Thoracic aorta (tissue), 2 donors: Measurements from ENCODE around the gene CHRND. TPM values are rescaled to one million over a fixed set of nuclear protein-coding genes. Genes with fewer than 3 reads are reported as not detected.

Experiments used
- ATAC-seq: fragments of 150-250 bp; one replicate; pipeline ENCODE4 v1.8.0; 2017; ENCODE audit warnings: low read depth; ENCODE audit not compliant: insufficient number of reproducible peaks, low FRiP score
- DNase-seq: peaks from one replicate; pipeline ENCODE4 v3.0.0-alpha.2; 2020; ENCODE audit warnings: low spot score
- H3K27ac ChIP-seq, 2 donors: fragments of 200-600 bp; sonication (generic); 1 replicate in 1 of 2; 2 replicates in 1 of 2; pipeline ENCODE4 v1.5.1; 2016; ENCODE audit warnings: mild to moderate bottlenecking in 2 of 2, moderate library complexity in 2 of 2
- H3K27me3 ChIP-seq: fragments of 200-600 bp; sonication (generic); replicated peaks from 2 replicates; pipeline ENCODE4 v1.6.0; 2016; ENCODE audit warnings: mild to moderate bottlenecking; ENCODE audit not compliant: insufficient read depth
- H3K36me3 ChIP-seq: fragments of 200-600 bp; sonication (generic); one replicate; pipeline ENCODE4 v1.5.1; 2016
- H3K4me1 ChIP-seq, 2 donors: fragments of 200-600 bp; sonication (generic); 1 replicate in 1 of 2; 2 replicates in 1 of 2; pipeline versions ENCODE4 v1.5.1 to v1.6.0; 2016; ENCODE audit warnings: low read depth in 2 of 2, mild to moderate bottlenecking in 1 of 2; ENCODE audit not compliant: control insufficient read depth in 1 of 2
- H3K4me3 ChIP-seq: fragments of 200-600 bp; sonication (generic); 2 replicates; pipeline ENCODE4 v1.5.1; 2016; ENCODE audit warnings: mild to moderate bottlenecking
- H3K9me3 ChIP-seq: fragments of 200-600 bp; sonication (generic); 2 replicates; pipeline ENCODE4 v1.5.1; 2016
- CTCF ChIP-seq: fragments of 200-600 bp; sonication (generic); IDR thresholded peaks from one replicate; pipeline ENCODE4 v1.5.1; 2019; ENCODE audit warnings: antibody characterized with exemption
- total RNA-seq, 2 donors: library from RNA; depleted of rRNA; stranded (reverse); fragments of >200 nt; gene quantifications; one replicate each; pipeline versions ENCODE4 v1.1.0 to v1.2.3, GENCODE V29; 2016

CHRND gene
- total RNA-seq, 2 donors from 2014 or later: not detected

- Histone ChIP-seq H3K27ac (no peak overlapping the region), H3K36me3 (no peaks in the 10 kb centered on the region), H3K27me3 (no peaks in the 10 kb centered on the region), H3K4me3 (no peak overlapping the region), H3K4me1 (peaks cover 0 to 1% of the 10 kb centered on the region in 2 donors), H3K9me3 (no peaks in the 10 kb centered on the region)
- ATAC-seq (no peak), DNase-seq (no peak)
- no peak for TF ChIP-seq CTCF
These were observed 33.6 kb upstream of the CHRND start for GRCh38 chr2:232492236-232492848.

- Histone ChIP-seq H3K4me1 (no peaks in the 10 kb centered on the region), H3K36me3 (no peaks in the 10 kb centered on the region), H3K27ac (no peak overlapping the region), H3K4me3 (no peak overlapping the region), H3K9me3 (no peaks in the 10 kb centered on the region), H3K27me3 (no peaks in the 10 kb centered on the region)
- TF ChIP-seq CTCF: no peak
- DNase-seq: no peak
- no peak for ATAC-seq
These were observed 32.8 kb upstream of the CHRND start for GRCh38 chr2:232492963-232493700.

- no peaks in the 10 kb centered on the region for H3K27me3 ChIP-seq
- H3K27ac ChIP-seq: no peak overlapping the region
- no peak for DNase-seq
- no peaks in the 10 kb centered on the region for H3K36me3 ChIP-seq
- no peaks in the 10 kb centered on the region for H3K4me1 ChIP-seq
- TF ChIP-seq CTCF: no peak
- no peaks in the 10 kb centered on the region for H3K9me3 ChIP-seq
- ATAC-seq: no peak
- no peak overlapping the region for H3K4me3 ChIP-seq
These were observed 32.1 kb upstream of the CHRND start for GRCh38 chr2:232493701-232494474.

- Histone ChIP-seq H3K27me3 (no peaks in the 10 kb centered on the region), H3K36me3 (no peaks in the 10 kb centered on the region), H3K4me1 (no peaks in the 10 kb centered on the region), H3K27ac (no peak overlapping the region), H3K4me3 (no peak overlapping the region), H3K9me3 (no peaks in the 10 kb centered on the region)
- ATAC-seq (no peak), DNase-seq (no peak)
- TF ChIP-seq CTCF: no peak
These were observed 31.4 kb upstream of the CHRND start for GRCh38 chr2:232494542-232494941.

- Histone ChIP-seq H3K4me1 (no peaks in the 10 kb centered on the region), H3K27ac (no peak overlapping the region), H3K36me3 (no peaks in the 10 kb centered on the region), H3K27me3 (no peaks in the 10 kb centered on the region), H3K9me3 (no peaks in the 10 kb centered on the region), H3K4me3 (no peak overlapping the region)
- DNase-seq (no peak), ATAC-seq (no peak)
- TF ChIP-seq CTCF: no peak
These were observed 30.7 kb upstream of the CHRND start for GRCh38 chr2:232495292-232495691.
